ENCODE results near the gene C3orf22.
"Not testable (repeated sequence)": the region's sequence is repeated elsewhere in the genome, so short reads cannot be mapped to it uniquely, and the experiment has no call there.

The C3orf22 gene

GRCh38 chr3:126558336-126559071 lies at the start of gene C3orf22:
TSS of gene C3orf22 (minus strand) at chr3:126558932. CDS start at chr3:126553390, 5,542 bp downstream.
- DNase-seq (ENCODE audit: low read depth), result no peak

GRCh38 chr3:126607214-126607908 lies 48.6 kb upstream of the C3orf22 start:
- DNase-seq (ENCODE audit: low read depth), result peak; percentile 27

- no peak for DNase-seq (ENCODE audit: low read depth)
These were observed 47.3 kb upstream of the C3orf22 start for GRCh38 chr3:126606001-126606400.

GRCh38 chr3:126604691-126605090 lies 46.0 kb upstream of the C3orf22 start:
- DNase-seq (ENCODE audit: low read depth), result no peak

GRCh38 chr3:126599101-126599500 lies 40.4 kb upstream of the C3orf22 start:
- DNase-seq (ENCODE audit: low read depth), result no peak

- not testable (repeated sequence) for DNase-seq (ENCODE audit: low read depth)
These were observed 36.7 kb upstream of the C3orf22 start for GRCh38 chr3:126595479-126595878.

- not testable (repeated sequence) for DNase-seq (ENCODE audit: low read depth)
These were observed 32.8 kb upstream of the C3orf22 start for GRCh38 chr3:126591515-126591914.

GRCh38 chr3:126582311-126582710 lies 23.6 kb upstream of the C3orf22 start:
- DNase-seq (ENCODE audit: low read depth), result no peak

- no peak for DNase-seq (ENCODE audit: low read depth)
These were observed 22.8 kb upstream of the C3orf22 start for GRCh38 chr3:126581569-126581968.

GRCh38 chr3:126580746-126581145 lies 22.0 kb upstream of the C3orf22 start:
- DNase-seq (ENCODE audit: low read depth), result no peak

- no peak for DNase-seq (ENCODE audit: low read depth)
These were observed 20.0 kb upstream of the C3orf22 start for GRCh38 chr3:126578702-126579101.

GRCh38 chr3:126577261-126577660 lies 18.5 kb upstream of the C3orf22 start:
- no peak for DNase-seq (ENCODE audit: low read depth)

GRCh38 chr3:126573492-126574117 lies 14.9 kb upstream of the C3orf22 start:
- DNase-seq (ENCODE audit: low read depth), result no peak

GRCh38 chr3:126571078-126571477 lies 12.3 kb upstream of the C3orf22 start:
- DNase-seq (ENCODE audit: low read depth), result no peak

GRCh38 chr3:126570103-126570541 lies 11.4 kb upstream of the C3orf22 start:
- DNase-seq (ENCODE audit: low read depth), result no peak

GRCh38 chr3:126569390-126569975 lies 10.8 kb upstream of the C3orf22 start:
- DNase-seq (ENCODE audit: low read depth), result no peak

- DNase-seq (ENCODE audit: low read depth), result no peak
These were observed 10.1 kb upstream of the C3orf22 start for GRCh38 chr3:126568776-126569342.

GRCh38 chr3:126567696-126568438 lies 9.1 kb upstream of the C3orf22 start:
- no peak for DNase-seq (ENCODE audit: low read depth)

GRCh38 chr3:126562737-126563276 lies 4.1 kb upstream of the C3orf22 start:
- no peak for DNase-seq (ENCODE audit: low read depth)

- DNase-seq (ENCODE audit: low read depth), result no peak
These were observed 971 bp downstream of the C3orf22 start for GRCh38 chr3:126557761-126558160.

GRCh38 chr3:126557415-126557745 lies 1.4 kb downstream of the C3orf22 start:
- DNase-seq (ENCODE audit: low read depth), result no peak

Measured in activated gamma-delta T cell treated with anti-CD3 and anti-CD28 coated beads, Interleukin-2, amount 50 U/mL, for 16 hours (primary cell).